A172 (cell line): ENCODE data around the gene SRD5A1. TPM values are rescaled to one million over a fixed set of nuclear protein-coding genes. Genes with fewer than 3 reads are reported as not detected.

Experiments used
- DNase-seq: peaks from one replicate; pipeline ENCODE4 v3.0.0-alpha.2; 2015; ENCODE audit warnings: low spot score
- total RNA-seq: library from RNA; depleted of rRNA; stranded (reverse); fragments of >200 nt; shearing (Covaris generic); gene quantifications from 2 replicates; pipeline ENCODE4 v1.2.3, GENCODE V29; 2014

The SRD5A1 gene
- total RNA-seq, 1 experiment from 2014 or later: 62.8 TPM

- no peak for DNase-seq
Measured at GRCh38 chr5:6604946-6605345, 28.3 kb upstream of the SRD5A1 start.

DNA sequence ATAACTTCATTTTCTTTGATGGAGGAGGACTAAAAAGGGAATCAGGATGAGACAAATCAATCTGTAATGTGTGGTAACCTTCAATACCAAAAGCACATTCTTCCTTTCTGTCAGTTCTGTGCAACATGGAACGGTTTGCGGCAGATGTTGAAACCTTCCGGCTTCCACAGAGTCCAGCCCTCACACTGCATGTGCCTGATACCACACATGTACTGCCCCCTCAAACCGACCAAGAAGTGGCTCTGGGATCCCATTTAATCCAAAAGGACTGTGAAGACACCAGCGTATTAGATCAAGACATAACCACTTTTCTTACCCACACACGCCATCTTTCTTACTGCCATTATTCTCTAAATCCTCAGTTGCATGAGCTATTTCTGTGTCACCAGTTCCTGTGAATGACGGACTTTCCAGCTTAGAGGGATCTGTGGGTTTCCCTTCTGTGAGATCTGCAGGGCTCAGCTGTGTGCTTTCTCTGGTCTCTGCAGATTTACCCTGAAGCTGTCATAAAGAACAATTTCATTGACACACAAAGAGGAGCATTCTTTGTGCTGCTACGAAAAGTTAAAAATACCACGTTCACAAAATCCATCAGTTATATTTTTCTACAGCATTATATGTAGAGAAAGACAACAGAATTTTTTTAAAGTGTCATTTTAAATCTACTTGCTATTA lies 26.2 kb upstream of the SRD5A1 start:
- DNase-seq: no peak

DNA sequence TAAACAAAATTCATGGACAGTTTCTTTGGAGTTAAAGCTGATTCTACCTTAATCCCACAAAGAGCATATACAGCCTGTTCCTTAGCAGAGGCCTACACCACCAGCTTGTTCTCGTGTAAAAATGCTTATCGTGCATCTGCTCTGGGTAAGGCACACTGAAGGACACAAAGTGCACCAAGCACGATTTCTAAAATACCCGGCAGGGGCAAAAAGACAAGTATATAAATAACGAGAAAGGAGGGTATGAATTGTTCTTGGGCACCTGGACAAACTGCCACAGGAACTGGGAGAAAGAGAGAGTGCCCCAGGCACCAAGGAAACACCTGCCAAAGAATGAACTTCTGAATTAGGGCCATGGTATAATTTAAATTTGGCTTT lies 25.7 kb upstream of the SRD5A1 start:
- DNase-seq: no peak

GRCh38 chr5:6608016-6608415 lies 25.2 kb upstream of the SRD5A1 start:
- no peak for DNase-seq

DNA sequence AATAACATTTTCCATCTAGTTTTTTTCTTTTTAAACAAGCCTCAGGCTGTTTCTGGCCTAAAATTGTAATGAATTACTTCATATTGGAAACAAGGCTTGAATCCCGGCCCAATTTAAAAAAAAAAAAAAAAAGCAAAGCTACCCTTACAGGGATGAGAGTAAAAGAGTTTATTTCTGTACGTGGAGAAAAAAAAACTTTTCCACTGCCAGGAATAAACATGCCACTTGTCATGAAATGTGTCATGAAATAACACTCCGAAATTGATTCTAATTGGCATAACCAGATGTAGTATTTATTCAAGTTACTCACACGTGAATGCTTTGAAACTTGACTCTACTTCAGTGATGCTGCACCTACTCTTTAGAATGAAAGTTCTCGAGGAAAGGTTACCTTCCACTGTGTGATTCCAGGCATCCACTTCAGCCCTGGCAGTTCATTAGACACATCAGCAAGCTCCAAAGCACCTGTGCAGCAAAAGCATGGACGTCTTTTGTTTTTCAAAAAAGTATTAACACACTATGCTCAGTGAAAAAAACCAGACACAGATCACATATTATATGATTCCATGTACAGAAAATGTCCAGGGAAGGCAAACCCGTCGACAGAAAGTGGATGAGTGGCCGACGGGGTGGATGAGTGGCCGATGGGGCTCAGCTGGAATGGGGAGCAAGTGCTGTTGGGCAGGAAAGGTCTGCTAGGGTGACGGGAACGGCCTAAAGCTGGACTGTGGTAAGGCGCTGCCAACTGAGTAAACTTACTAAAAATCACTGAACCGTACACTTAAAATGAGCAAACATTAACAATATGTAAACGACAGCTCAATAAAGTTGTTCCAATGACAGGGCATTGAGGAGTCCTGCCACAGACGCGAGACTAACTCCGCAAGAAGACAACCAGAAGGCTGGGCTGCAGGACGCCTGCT lies 21.6 kb upstream of the SRD5A1 start:
- DNase-seq: no peak

DNA sequence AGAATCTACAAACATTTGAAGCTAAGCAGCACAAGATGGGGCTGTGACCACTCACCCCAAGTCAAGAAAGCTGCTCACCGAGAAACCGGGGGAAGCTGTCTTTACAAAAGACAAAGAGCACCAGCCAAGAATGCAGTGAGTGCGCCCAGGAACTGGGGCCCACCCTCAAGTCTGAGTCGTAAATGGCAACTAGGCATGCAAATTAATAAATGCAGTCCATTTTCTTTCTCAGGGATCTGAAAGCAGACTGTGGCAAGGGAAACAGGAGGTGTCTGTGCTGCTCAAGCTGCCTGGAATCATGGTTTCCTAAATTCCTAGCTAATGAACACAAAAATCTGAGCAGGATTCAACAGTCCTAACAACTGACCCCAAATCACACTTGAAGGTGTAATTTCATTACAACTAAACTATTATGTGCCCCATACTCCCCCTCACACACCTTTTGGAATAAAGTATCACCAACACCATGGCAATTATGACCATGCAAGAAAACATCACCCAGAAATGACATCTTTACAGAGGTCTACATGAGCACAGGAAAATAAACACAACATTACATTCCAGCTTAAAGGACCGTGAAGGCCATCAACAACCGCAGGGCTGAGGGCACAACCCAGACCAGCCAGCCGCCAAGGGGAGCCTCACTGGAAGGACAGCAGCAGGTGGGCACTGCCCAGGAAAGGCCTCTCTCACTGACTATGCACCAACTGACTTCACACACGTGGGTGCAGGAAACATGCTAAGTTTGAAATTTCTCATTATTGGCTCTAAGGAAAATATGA lies 18.0 kb upstream of the SRD5A1 start:
- DNase-seq: no peak

DNA sequence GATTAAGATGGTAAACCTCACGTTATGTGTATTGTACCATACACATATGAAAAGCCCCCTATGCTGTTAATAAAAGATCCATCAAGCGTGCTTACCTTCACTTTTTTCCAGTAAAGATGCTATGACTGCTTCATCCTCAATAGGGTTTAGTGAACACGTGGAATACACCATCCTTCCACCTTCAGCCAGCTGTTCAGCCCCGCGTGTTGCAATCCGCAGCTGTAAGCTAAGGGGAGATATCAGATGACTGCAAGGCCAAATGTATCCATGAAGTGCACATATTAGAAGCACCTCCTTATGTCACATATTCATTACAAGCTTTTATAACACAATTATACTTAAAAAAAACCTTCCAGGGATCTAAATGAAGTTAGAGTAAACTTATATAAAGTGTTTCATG lies 16.6 kb upstream of the SRD5A1 start:
- no peak for DNase-seq

GRCh38 chr5:6623228-6623627 lies 10.0 kb upstream of the SRD5A1 start:
- DNase-seq: no peak

DNA sequence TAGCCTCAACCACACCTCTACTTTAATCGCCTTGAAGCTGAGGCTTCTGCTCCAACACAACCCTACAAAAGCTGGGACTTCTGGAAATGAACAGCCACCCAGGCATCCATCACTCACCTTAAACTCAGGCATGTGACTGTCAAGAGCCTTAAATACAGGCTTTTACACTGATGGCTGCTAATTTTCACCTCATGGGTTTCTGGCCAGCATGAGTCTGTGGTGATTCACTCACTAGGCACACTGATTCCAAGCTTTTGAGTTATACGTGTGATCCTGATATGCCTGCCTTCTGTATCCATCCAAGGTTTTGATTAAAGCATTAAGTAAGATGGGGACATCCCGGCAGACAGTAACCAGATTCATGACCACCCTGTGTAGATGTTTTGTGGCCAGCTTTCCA lies 9.3 kb upstream of the SRD5A1 start:
- no peak for DNase-seq

GRCh38 chr5:6626508-6626907 lies 6.7 kb upstream of the SRD5A1 start:
- no peak for DNase-seq

GRCh38 chr5:6631441-6631840 lies 1.8 kb upstream of the SRD5A1 start:
- DNase-seq: no peak

- peak; percentile 33 for DNase-seq
Measured at GRCh38 chr5:6632324-6632887, 834 bp upstream of the SRD5A1 start.

GRCh38 chr5:6633469-6634245 lies 417 bp downstream of the SRD5A1 start:
- DNase-seq: peak; percentile 11

- DNase-seq: no peak
Measured at GRCh38 chr5:6634306-6634705, 1.1 kb downstream of the SRD5A1 start.

DNA sequence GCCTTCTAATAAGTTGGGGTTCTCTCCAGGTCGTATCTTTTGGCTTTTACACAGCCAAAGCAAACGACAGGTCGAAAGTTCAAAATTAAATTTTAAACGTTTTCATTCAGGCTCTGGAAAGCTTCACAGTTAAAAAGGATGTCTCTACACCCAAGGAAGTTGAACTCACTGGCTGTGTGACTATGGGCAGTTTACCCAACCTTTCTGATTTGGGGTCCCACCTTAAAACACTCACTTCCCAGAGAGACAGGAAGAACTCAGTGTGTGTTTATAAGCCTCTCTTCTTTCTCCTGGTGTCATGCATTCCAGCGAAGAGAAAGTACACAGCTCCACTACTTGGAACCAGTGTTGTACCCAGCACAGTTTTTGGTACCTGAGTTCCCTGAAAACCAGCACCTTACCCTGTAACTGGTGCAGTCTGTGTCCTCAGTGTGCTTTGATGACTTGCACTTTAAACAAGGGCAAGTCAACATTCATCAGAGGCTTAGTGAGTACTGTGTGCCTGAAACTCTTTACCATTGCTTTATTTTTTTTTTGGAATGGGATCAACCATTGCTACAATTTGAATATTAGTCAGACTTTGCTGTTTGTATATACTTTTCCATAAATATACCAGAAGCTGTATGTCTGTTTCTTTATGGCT lies 1.7 kb downstream of the SRD5A1 start:
- DNase-seq: no peak

- no peak for DNase-seq
Measured at GRCh38 chr5:6636293-6636692, 3.1 kb downstream of the SRD5A1 start.

DNA sequence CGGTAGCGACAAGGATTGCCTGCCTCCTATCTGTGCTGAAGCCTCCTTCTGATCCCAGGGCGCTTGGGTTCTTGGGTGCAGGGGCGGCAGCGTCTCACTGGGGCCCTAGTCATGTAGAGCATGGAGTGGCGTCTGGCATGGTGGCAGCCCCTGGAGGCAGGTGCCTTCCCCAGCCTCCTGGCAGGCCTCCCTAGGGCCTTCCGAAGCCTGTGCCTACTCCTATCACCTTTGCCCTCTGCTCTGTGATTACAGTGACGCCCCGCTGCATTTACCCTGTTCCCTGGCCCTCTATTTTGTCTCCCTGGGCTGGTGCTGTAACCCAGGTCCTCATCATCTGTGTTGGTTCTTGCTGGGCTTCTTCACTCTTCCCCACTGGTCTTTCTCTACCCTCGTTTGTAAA lies 3.8 kb downstream of the SRD5A1 start:
- DNase-seq: no peak

- no peak for DNase-seq
Measured at GRCh38 chr5:6637590-6637989, 4.3 kb downstream of the SRD5A1 start.

DNA sequence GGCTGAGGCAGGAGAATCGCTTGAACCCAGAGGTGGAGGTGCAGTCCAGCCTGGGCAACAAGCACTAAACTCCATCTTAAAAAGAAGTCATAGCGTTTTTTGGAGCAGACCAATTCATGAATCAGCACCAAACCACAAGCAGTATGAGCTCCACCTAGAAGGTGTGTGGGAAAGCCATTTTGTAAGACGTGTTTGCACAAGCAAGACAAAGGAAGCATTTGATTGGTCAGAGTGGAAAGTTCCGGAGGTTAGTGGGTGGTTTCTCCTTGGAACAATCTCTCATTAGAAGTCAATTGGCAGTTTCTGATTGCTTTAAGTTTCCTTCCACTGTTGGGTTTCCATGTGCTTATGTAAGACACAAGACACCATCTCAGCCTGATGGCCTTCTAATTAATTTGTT lies 5.0 kb downstream of the SRD5A1 start:
- no peak for DNase-seq

GRCh38 chr5:6642655-6643054 lies 9.4 kb downstream of the SRD5A1 start:
- no peak for DNase-seq

DNA sequence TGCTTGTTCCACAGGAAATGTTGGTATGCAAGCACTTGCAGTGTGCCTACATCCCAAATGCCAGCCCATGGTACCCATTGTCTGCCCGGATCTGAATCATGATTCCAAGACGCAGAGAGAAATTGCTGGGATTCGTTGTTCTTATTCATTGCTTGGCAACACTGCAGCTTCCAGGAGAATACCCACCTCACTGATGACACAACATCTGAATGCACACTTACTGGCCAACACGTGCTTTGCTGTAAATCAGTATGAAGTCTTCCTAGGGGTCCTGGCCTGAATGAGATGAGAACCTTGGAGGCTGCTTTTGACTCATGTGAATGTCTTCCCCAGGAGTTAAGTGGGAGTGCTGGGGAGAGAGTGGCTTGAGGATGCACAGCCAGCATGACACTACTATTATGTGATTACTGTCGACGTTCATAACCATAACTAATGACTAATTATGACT lies 11.6 kb downstream of the SRD5A1 start:
- no peak for DNase-seq
